Measurements from ENCODE around the gene ITPR2.
A peak's percentile ranks its signal among the peaks of the same experiment; 100 is the strongest.
"Not testable (repeated sequence)": the region's sequence is repeated elsewhere in the genome, so short reads cannot be mapped to it uniquely, and the experiment has no call there.

Gene ITPR2

GRCh38 chr12:26851031-26851809 lies 18.2 kb upstream of the ITPR2 start:
- no peak for DNase-seq

- no peak for DNase-seq
Measured at GRCh38 chr12:26848156-26848825, 15.3 kb upstream of the ITPR2 start.

- DNase-seq, result no peak
Measured at GRCh38 chr12:26847431-26847830, 14.4 kb upstream of the ITPR2 start.

GRCh38 chr12:26846416-26846815 lies 13.4 kb upstream of the ITPR2 start:
- DNase-seq, result no peak

GRCh38 chr12:26845984-26846383 lies 13.0 kb upstream of the ITPR2 start:
- no peak for DNase-seq

- DNase-seq, result peak in 14 of 56 donors; percentile 2 to 63 (median 8)
Measured at GRCh38 chr12:26845057-26845666, 12.2 kb upstream of the ITPR2 start.

- DNase-seq, result no peak
Measured at GRCh38 chr12:26843311-26843710, 10.3 kb upstream of the ITPR2 start.

GRCh38 chr12:26841085-26841484 lies 8.1 kb upstream of the ITPR2 start:
- DNase-seq, result no peak

GRCh38 chr12:26839512-26839911 lies 6.5 kb upstream of the ITPR2 start:
- DNase-seq, result no peak

- DNase-seq, result no peak
Measured at GRCh38 chr12:26838888-26839416, 6.0 kb upstream of the ITPR2 start.

- no peak for DNase-seq
Measured at GRCh38 chr12:26836201-26836600, 3.2 kb upstream of the ITPR2 start.

- not testable (repeated sequence) for DNase-seq
Measured at GRCh38 chr12:26834503-26835060, 1.6 kb upstream of the ITPR2 start.

GRCh38 chr12:26833743-26834490 lies 923 bp upstream of the ITPR2 start:
- peak in 3 of 56 donors; percentile 8 to 35 (median 9) for DNase-seq

GRCh38 chr12:26831951-26832821 lies 808 bp downstream of the ITPR2 start:
- peak in 40 of 56 donors; percentile 15 to 77 (median 50) for DNase-seq

- DNase-seq, result peak in 4 of 56 donors; percentile 3 to 21 (median 11)
Measured at GRCh38 chr12:26830783-26831551, 2.0 kb downstream of the ITPR2 start.

GRCh38 chr12:26830363-26830762 lies 2.6 kb downstream of the ITPR2 start:
- DNase-seq, result no peak

GRCh38 chr12:26828280-26829073 lies 4.5 kb downstream of the ITPR2 start:
- DNase-seq, result no peak

GRCh38 chr12:26826437-26826836 lies 6.6 kb downstream of the ITPR2 start:
- DNase-seq, result no peak
